Tibial nerve (tissue), 4 donors: ENCODE results near the gene CXXC5.

Source experiments
- CTCF ChIP-seq, 5 experiments: fragments of 200-600 bp in 3 of 5; fragments of 450-650 bp in 2 of 5; sonication (generic) in 3 of 5; IDR thresholded peaks; one replicate each; pipeline ENCODE4 v1.5.1; 2016 to 2019; ENCODE audit warnings: antibody characterized with exemption in 5 of 5, mild to moderate bottlenecking in 3 of 5, moderate library complexity in 2 of 5
- EP300 ChIP-seq, 2 donors: sonication (generic); formaldehyde crosslinking; IDR thresholded peaks; one replicate each; pipeline ENCODE4 v1.6.1; 2017; ENCODE audit warnings: antibody characterized with exemption in 2 of 2, mild to moderate bottlenecking in 1 of 2

GRCh38 chr5:139675825-139676224 is 27.7 kb downstream of the CXXC5 start:
- TF ChIP-seq CTCF (IDR thresholded peaks at IDR 0.05): no peak
- no peak for TF ChIP-seq EP300 (IDR thresholded peaks at IDR 0.05)
